ENCODE data around the gene ADAMTS18. TPM values are rescaled to one million over a fixed set of nuclear protein-coding genes. Genes with fewer than 3 reads are reported as not detected.

Gene ADAMTS18
- total and polyA plus RNA-seq, 2 of the 8 experiments (the other 6 are each of a cell fraction or from before 2014, with no cell fraction given), result 0.05 to 0.19 TPM

DNA sequence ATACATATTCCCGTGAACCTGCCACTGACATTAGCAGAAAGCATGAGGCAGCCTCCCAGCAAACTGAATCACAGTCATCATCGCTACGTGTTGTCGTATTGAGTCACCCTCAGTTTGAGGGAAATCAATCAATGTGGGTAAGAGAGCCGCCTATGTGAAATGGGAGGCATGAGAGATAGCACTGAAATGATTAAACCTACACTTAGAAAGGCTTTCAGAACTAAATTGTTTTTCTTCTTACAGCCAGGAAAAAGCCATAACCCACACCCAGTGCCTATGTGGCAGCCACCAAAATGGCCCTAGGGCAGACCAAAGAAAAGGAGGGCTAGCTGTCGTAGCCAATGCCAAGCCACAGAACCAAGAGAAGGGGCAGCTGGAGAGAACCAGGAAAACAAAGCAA is 90.5 kb downstream of the ADAMTS18 start:
- FAIRE-seq, result no peak
- no peak overlapping the region for H4K8ac ChIP-seq (ENCODE audit: extremely low read depth, insufficient read depth, low read length)
- no peak overlapping the region for H3K14ac ChIP-seq (ENCODE audit: insufficient read length)
- no peaks in the 10 kb centered on the region for H3K9me3 ChIP-seq (ENCODE audit: insufficient read depth in 2 of 2, low read depth in 1 of 2, low read length in 1 of 2)
- H3K4ac ChIP-seq (replicated peaks; ENCODE audit: insufficient read length, low read depth, low read length), result no peak overlapping the region
- H2BK15ac ChIP-seq (ENCODE audit: low read length), result no peak overlapping the region
- 94% methylated on average over 6 of the region's 6 CpGs; no CpG with 5 or more reads in 1 of the 2 experiments for WGBS, 2 experiments (ENCODE audit: extremely low coverage in 1 of 2, insufficient coverage in 1 of 2, insufficient read length in 1 of 2, insufficient replicate concordance in 2 of 2, low coverage in 1 of 2, low lambda C conversion rate in 2 of 2, missing lambda C conversion rate in 1 of 2)
- DNase-seq (ENCODE audit: low read depth in 1 of 2, low spot score in 2 of 2), result no peak
- no peak overlapping the region for H3K18ac ChIP-seq (ENCODE audit: extremely low read depth, low read length)
- no peak overlapping the region for H3K56ac ChIP-seq (replicated peaks; ENCODE audit: insufficient read length, low read depth, low read length)
- no peak overlapping the region for H2BK120ac ChIP-seq (replicated peaks; ENCODE audit: low read depth, low read length)
- H3K4me2 ChIP-seq (ENCODE audit: insufficient read depth in 1 of 2, low read depth in 2 of 2, low read length in 2 of 2), result no peak overlapping the region
- ChIA-PET CTCF (ENCODE audit: partially characterized antibody) (no interaction called here), POLR2A (ENCODE audit: partially characterized antibody) (interaction anchor here (0.7 kb wide), 1 partner anchor 25 kb away, joined by 3 read pairs; no protein-coding TSS in a partner anchor)
- H3K79me2 ChIP-seq (ENCODE audit: control insufficient read depth in 1 of 2, insufficient read depth in 2 of 2, low read length in 2 of 2), result no peaks in the 10 kb centered on the region
- H3K9ac ChIP-seq (replicated peaks in 1 of 4; ENCODE audit: extremely low read depth in 1 of 4, low read depth in 3 of 4, low read length in 3 of 4), result no peak overlapping the region
- no peaks in the 10 kb centered on the region for H3K36me3 ChIP-seq (ENCODE audit: control insufficient read depth in 2 of 4, insufficient read depth in 4 of 4, low read length in 3 of 4)
- no peak overlapping the region for H2AK5ac ChIP-seq (ENCODE audit: low read depth, low read length)
- no peaks in the 10 kb centered on the region for H3K79me1 ChIP-seq (ENCODE audit: low read depth, low read length)
- no peak overlapping the region for H2AFZ ChIP-seq (ENCODE audit: low read length)
- H3K27ac ChIP-seq (ENCODE audit: low read depth, low read length), result no peak overlapping the region
- H4K20me1 ChIP-seq (replicated peaks in 1 of 2; ENCODE audit: control insufficient read depth in 1 of 2, insufficient read depth in 2 of 2, low read length in 2 of 2), result no peaks in the 10 kb centered on the region
- H4K5ac ChIP-seq (ENCODE audit: insufficient read length, low read depth, low read length), result no peak overlapping the region
- H3K23me2 ChIP-seq (ENCODE audit: low read depth, low read length), result no peaks in the 10 kb centered on the region
- no peaks in the 10 kb centered on the region for H3K27me3 ChIP-seq (replicated peaks in 1 of 4; ENCODE audit: control insufficient read depth in 3 of 4, extremely low read depth in 1 of 4, insufficient read depth in 3 of 4, low read length in 3 of 4)
- no peak overlapping the region for H2BK5ac ChIP-seq (ENCODE audit: low read depth, low read length)
- no peak overlapping the region for H2BK20ac ChIP-seq (ENCODE audit: low read length)
- no peak overlapping the region for H3K4me3 ChIP-seq (ENCODE audit: extremely low read depth in 1 of 4, insufficient read depth in 2 of 4, low read depth in 3 of 4, low read length in 4 of 4)
- H2BK12ac ChIP-seq (ENCODE audit: low read depth, low read length), result no peak overlapping the region
- H3K4me1 ChIP-seq (replicated peaks in 1 of 4; ENCODE audit: control insufficient read depth in 3 of 4, insufficient read depth in 4 of 4, low read length in 3 of 4), result no peaks in the 10 kb centered on the region
- H4K91ac ChIP-seq (replicated peaks; ENCODE audit: insufficient read length, low read length), result no peak overlapping the region
- H3K23ac ChIP-seq (ENCODE audit: insufficient read length), result no peak overlapping the region
- TF ChIP-seq SUZ12 (IDR thresholded peaks at IDR 0.05; ENCODE audit: low read length) (no peak), SIX5 (IDR thresholded peaks at IDR 0.05; ENCODE audit: low read depth, low read length) (no peak), EP300 (IDR thresholded peaks at IDR 0.05; ENCODE audit: borderline replicate concordance in 1 of 2, low read depth in 2 of 2, low read length in 2 of 2) (no peak), JUND (IDR thresholded peaks at IDR 0.05; ENCODE audit: low read length) (no peak), POU5F1 (IDR thresholded peaks at IDR 0.05; ENCODE audit: low read depth, low read length) (no peak), CREB1 (IDR thresholded peaks at IDR 0.05) (no peak), TAF1 (IDR thresholded peaks at IDR 0.05; ENCODE audit: low read depth, low read length) (no peak), RAD21 (IDR thresholded peaks at IDR 0.05 in 1 of 2, conservative IDR thresholded peaks at IDR 0.05 in 1 of 2; ENCODE audit: low read depth in 2 of 2, low read length in 2 of 2) (no peak), KDM5A (IDR thresholded peaks at IDR 0.05; ENCODE audit: low read length) (no peak), RFX5 (IDR thresholded peaks at IDR 0.05; ENCODE audit: borderline replicate concordance, low read depth, low read length) (no peak), CTBP2 (IDR thresholded peaks at IDR 0.05; ENCODE audit: borderline replicate concordance, insufficient read depth, insufficient read length, low read length) (no peak), BRCA1 (IDR thresholded peaks at IDR 0.05; ENCODE audit: low read depth, low read length) (no peak), SRF (IDR thresholded peaks at IDR 0.05; ENCODE audit: low read depth, low read length) (no peak), BACH1 (IDR thresholded peaks at IDR 0.05; ENCODE audit: low read length) (no peak)
- TF ChIP-seq, protein P1, sequence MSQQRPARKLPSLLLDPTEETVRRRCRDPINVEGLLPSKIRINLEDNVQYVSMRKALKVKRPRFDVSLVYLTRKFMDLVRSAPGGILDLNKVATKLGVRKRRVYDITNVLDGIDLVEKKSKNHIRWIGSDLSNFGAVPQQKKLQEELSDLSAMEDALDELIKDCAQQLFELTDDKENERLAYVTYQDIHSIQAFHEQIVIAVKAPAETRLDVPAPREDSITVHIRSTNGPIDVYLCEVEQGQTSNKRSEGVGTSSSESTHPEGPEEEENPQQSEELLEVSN (IDR thresholded peaks at IDR 0.05), result no peak

Data from H1 (cell line).